ENCODE measurements around the gene HSPE1. TPM values are rescaled to one million over a fixed set of nuclear protein-coding genes. Genes with fewer than 3 reads are reported as not detected.
"Not testable (repeated sequence)": the region's sequence is repeated elsewhere in the genome, so short reads cannot be mapped to it uniquely, and the experiment has no call there.

HSPE1 gene
- total and polyA plus RNA-seq, 2 of the 8 experiments (the other 6 are each of a cell fraction or from before 2014, with no cell fraction given) = 206 to 377 TPM

GRCh38 chr2:197484248-197484647 lies 15.9 kb upstream of the HSPE1 start:
- H3K9ac ChIP-seq (replicated peaks in 1 of 4; ENCODE audit: extremely low read depth in 1 of 4, low read depth in 3 of 4, low read length in 3 of 4); H3K56ac ChIP-seq (replicated peaks; ENCODE audit: insufficient read length, low read depth, low read length); H2BK120ac ChIP-seq (replicated peaks; ENCODE audit: low read depth, low read length); H3K79me1 ChIP-seq (ENCODE audit: low read depth, low read length); H3K14ac ChIP-seq (ENCODE audit: insufficient read length); CTCF ChIA-PET (ENCODE audit: partially characterized antibody); H3K27me3 ChIP-seq (replicated peaks in 1 of 4; ENCODE audit: control insufficient read depth in 3 of 4, extremely low read depth in 1 of 4, insufficient read depth in 3 of 4, low read length in 3 of 4); H2BK5ac ChIP-seq (ENCODE audit: low read depth, low read length); DNase-seq (ENCODE audit: low read depth in 1 of 2, low spot score in 2 of 2); FAIRE-seq; H4K91ac ChIP-seq (replicated peaks; ENCODE audit: insufficient read length, low read length); H3K79me2 ChIP-seq (ENCODE audit: control insufficient read depth in 1 of 2, insufficient read depth in 2 of 2, low read length in 2 of 2); H3K23me2 ChIP-seq (ENCODE audit: low read depth, low read length); H3K23ac ChIP-seq (ENCODE audit: insufficient read length); H3K4me2 ChIP-seq (ENCODE audit: insufficient read depth in 1 of 2, low read depth in 2 of 2, low read length in 2 of 2); H2BK15ac ChIP-seq (ENCODE audit: low read length); H4K20me1 ChIP-seq (replicated peaks in 1 of 2; ENCODE audit: control insufficient read depth in 1 of 2, insufficient read depth in 2 of 2, low read length in 2 of 2); H3K4me3 ChIP-seq (ENCODE audit: extremely low read depth in 1 of 4, insufficient read depth in 2 of 4, low read depth in 3 of 4, low read length in 4 of 4); H2BK20ac ChIP-seq (ENCODE audit: low read length); H3K18ac ChIP-seq (ENCODE audit: extremely low read depth, low read length); H2AK5ac ChIP-seq (ENCODE audit: low read depth, low read length); H3K4ac ChIP-seq (replicated peaks; ENCODE audit: insufficient read length, low read depth, low read length); H4K8ac ChIP-seq (ENCODE audit: extremely low read depth, insufficient read depth, low read length); H3K27ac ChIP-seq (ENCODE audit: low read depth, low read length); H3K9me3 ChIP-seq (ENCODE audit: insufficient read depth in 2 of 2, low read depth in 1 of 2, low read length in 1 of 2); H2AFZ ChIP-seq (ENCODE audit: low read length); H3K4me1 ChIP-seq (replicated peaks in 1 of 4; ENCODE audit: control insufficient read depth in 3 of 4, insufficient read depth in 4 of 4, low read length in 3 of 4); H4K5ac ChIP-seq (ENCODE audit: insufficient read length, low read depth, low read length); H2BK12ac ChIP-seq (ENCODE audit: low read depth, low read length): not testable (repeated sequence)
- POLR2A ChIA-PET (ENCODE audit: partially characterized antibody) = interaction anchor here (0.6 to 10.5 kb wide), 15 partner anchors 10 to 498 kb away, joined by 3 to 270 read pairs (median 4); partner anchors contain the start of genes HSPD1, HSPE1, MOB4 and SF3B1
- peaks cover 14 to 38% (median 25%) of the 10 kb centered on the region in 4 experiments; a peak in 7 of 8 replicates for H3K36me3 ChIP-seq (ENCODE audit: control insufficient read depth in 2 of 4, insufficient read depth in 4 of 4, low read length in 3 of 4)
- WGBS, 2 experiments (ENCODE audit: extremely low coverage in 1 of 2, insufficient coverage in 1 of 2, insufficient read length in 1 of 2, insufficient replicate concordance in 2 of 2, low coverage in 1 of 2, low lambda C conversion rate in 2 of 2, missing lambda C conversion rate in 1 of 2) = 96% methylated on average over 3 of the region's 3 CpGs; no CpG with 5 or more reads in 1 of the 2 experiments
